ENCODE measurements around the gene ZP1. TPM values are rescaled to one million over a fixed set of nuclear protein-coding genes. Genes with fewer than 3 reads are reported as not detected.

ZP1 gene
- total RNA-seq, 3 donors from 2014 or later, result 0.32 to 0.73 TPM; not detected in 1

GRCh38 chr11:60835534-60835846, 31.9 kb upstream of the ZP1 start:
- no peak for DNase-seq (ENCODE audit: low spot score in 2 of 2)
- intact Hi-C loops (cut with DNase I; ENCODE audit: low total_unique reads), result loop anchor here (5.0 to 10.0 kb wide), 2 partner anchors 69 to 322 kb away; partner anchors contain the start of gene PRPF19
- Histone ChIP-seq H3K36me3 (no peaks in the 10 kb centered on the region), H3K27ac (no peak overlapping the region), H3K9me3 (no peaks in the 10 kb centered on the region), H3K27me3 (no peaks in the 10 kb centered on the region), H3K4me3 (no peak overlapping the region), H3K4me1 (peaks cover 0 to 3% of the 10 kb centered on the region in 2 donors)
- TF ChIP-seq POLR2AphosphoS5 (IDR thresholded peaks at IDR 0.05), result no peak

- H3K4me1 ChIP-seq, result peaks cover 6 to 15% of the 10 kb centered on the region in 2 donors
- intact Hi-C loops (cut with DNase I; ENCODE audit: low total_unique reads), result loop anchor here (5.0 to 10.0 kb wide), 2 partner anchors 68 to 320 kb away; partner anchors contain the start of gene PRPF19
- H3K27ac ChIP-seq, result no peak overlapping the region
- H3K27me3 ChIP-seq, result no peaks in the 10 kb centered on the region
- no peak for DNase-seq (ENCODE audit: low spot score in 2 of 2)
- H3K9me3 ChIP-seq, result no peaks in the 10 kb centered on the region
- no peak overlapping the region for H3K4me3 ChIP-seq
- no peaks in the 10 kb centered on the region for H3K36me3 ChIP-seq
- TF ChIP-seq POLR2AphosphoS5 (IDR thresholded peaks at IDR 0.05) (no peak), CTCF (IDR thresholded peaks at IDR 0.05) (no peak), POLR2A (IDR thresholded peaks at IDR 0.05) (no peak)
Observed at GRCh38 chr11:60836866-60837515, 30.4 kb upstream of the ZP1 start.

GRCh38 chr11:60838132-60838531, 29.2 kb upstream of the ZP1 start:
- Histone ChIP-seq H3K27ac (no peak overlapping the region), H3K4me3 (no peak overlapping the region), H3K27me3 (no peaks in the 10 kb centered on the region), H3K36me3 (no peaks in the 10 kb centered on the region), H3K9me3 (no peaks in the 10 kb centered on the region), H3K4me1 (peaks cover 6 to 19% of the 10 kb centered on the region in 2 donors)
- TF ChIP-seq CTCF (IDR thresholded peaks at IDR 0.05) (no peak), POLR2AphosphoS5 (IDR thresholded peaks at IDR 0.05) (no peak), POLR2A (IDR thresholded peaks at IDR 0.05) (no peak)
- intact Hi-C loops (cut with DNase I; ENCODE audit: low total_unique reads), result loop anchor here (5.0 to 10.0 kb wide), 2 partner anchors 67 to 319 kb away; partner anchors contain the start of gene PRPF19
- DNase-seq (ENCODE audit: low spot score in 2 of 2), result no peak

GRCh38 chr11:60840470-60841430, 26.6 kb upstream of the ZP1 start:
- H3K4me3 ChIP-seq, result peak overlapping the region in 2 of 3 donors; percentile 79 to 91
- intact Hi-C loops (cut with DNase I; ENCODE audit: low total_unique reads), result no loop called here
- H3K9me3 ChIP-seq, result no peaks in the 10 kb centered on the region
- H3K27ac ChIP-seq, result peak overlapping the region; percentile 80 to 90
- no peaks in the 10 kb centered on the region for H3K27me3 ChIP-seq
- TF ChIP-seq POLR2A (IDR thresholded peaks at IDR 0.05) (no peak), CTCF (IDR thresholded peaks at IDR 0.05) (no peak), POLR2AphosphoS5 (IDR thresholded peaks at IDR 0.05) (no peak)
- peak in 1 of 2 donors; percentile 54 for DNase-seq (ENCODE audit: low spot score in 2 of 2)
- peaks cover 8 to 28% of the 10 kb centered on the region in 2 donors for H3K4me1 ChIP-seq
- H3K36me3 ChIP-seq, result no peaks in the 10 kb centered on the region

- Histone ChIP-seq H3K27ac (peak within 1 kb of the TSS; percentile 80 to 90), H3K4me1 (peaks cover 8 to 28% of the 10 kb centered on the region in 2 donors), H3K4me3 (peak within 1 kb of the TSS; percentile 79 to 91 (median 91)), H3K27me3 (no peaks in the 10 kb centered on the region), H3K9me3 (no peaks in the 10 kb centered on the region), H3K36me3 (no peaks in the 10 kb centered on the region)
- peak; percentile 96 for DNase-seq (ENCODE audit: low spot score in 2 of 2)
- intact Hi-C loops (cut with DNase I; ENCODE audit: low total_unique reads), result no loop called here
- TF ChIP-seq POLR2A (IDR thresholded peaks at IDR 0.05) (no peak), CTCF (IDR thresholded peaks at IDR 0.05) (no peak), POLR2AphosphoS5 (IDR thresholded peaks at IDR 0.05) (peak; percentile 90 to 99 (median 98))
Observed at GRCh38 chr11:60841797-60842667, 25.3 kb upstream of the ZP1 start, which contains the start of gene CCDC86. Gene CCDC86, plus strand, starts transcription at chr11:60842113. Its CDS starts 12 bp downstream, at chr11:60842125.

Measured in breast epithelium (tissue), 4 donors.